Activated CD4-positive, alpha-beta T cell treated with anti-CD3 and anti-CD28 coated beads for 36 hours (primary cell): ENCODE results near the gene NVL. TPM values are rescaled to one million over a fixed set of nuclear protein-coding genes. Genes with fewer than 3 reads are reported as not detected.
"Not testable (repeated sequence)": the region's sequence is repeated elsewhere in the genome, so short reads cannot be mapped to it uniquely, and the experiment has no call there.

ENCODE experiments used
- ATAC-seq: fragments of 200-7000 bp; cut with Tn5 transposase; one replicate; pipeline ENCODE4 v1.10.0; 2021; ENCODE audit warnings: mild to moderate bottlenecking, moderate library complexity
- CTCF ChIA-PET: fragments of 350-600 bp; sonication (Branson Sonifier 250); formaldehyde crosslinking; loops from one replicate; lab custom pipeline; 2021; ENCODE audit warnings: antibody characterized with exemption; lab: Charles Lee
- POLR2A ChIA-PET: fragments of 350-600 bp; sonication (Branson Sonifier 250); formaldehyde crosslinking; loops from one replicate; lab custom pipeline; 2021; ENCODE audit warnings: antibody characterized with exemption, inconsistent platforms; lab: Charles Lee
- DNase-seq: peaks from one replicate; pipeline ENCODE4 v3.0.0-alpha.2; 2020
- H3K27ac Mint-ChIP-seq: one replicate; pipeline ENCODE4 v1.8.0; 2021; ENCODE audit warnings: mixed read lengths
- H3K27me3 Mint-ChIP-seq: one replicate; pipeline ENCODE4 v1.8.0; 2021; ENCODE audit warnings: mixed read lengths
- H3K36me3 Mint-ChIP-seq: one replicate; pipeline ENCODE4 v1.8.0; 2021; ENCODE audit warnings: low read depth, mixed read lengths
- H3K4me1 Mint-ChIP-seq: one replicate; pipeline ENCODE4 v1.8.0; 2021; ENCODE audit warnings: mixed read lengths
- H3K4me3 Mint-ChIP-seq: one replicate; pipeline ENCODE4 v1.8.0; 2021; ENCODE audit warnings: mild to moderate bottlenecking, moderate library complexity, mixed read lengths
- H3K9me3 Mint-ChIP-seq: one replicate; pipeline ENCODE4 v1.8.0; 2021; ENCODE audit warnings: low read depth, mixed read lengths
- intact Hi-C, 2 experiments: fragments of 100-400 bp; cut with DNase I in 1 of 2; cut with micrococcal nuclease in 1 of 2; formaldehyde crosslinking; loops; one replicate each; pipeline versions ENCODE4 v1.14.2 to v1.15.1; 2022 to 2024; cut with DNase I, micrococcal nuclease
- total RNA-seq, 2 experiments: library from RNA; stranded (reverse); gene quantifications; one replicate each; pipeline ENCODE4 v1.2.3, GENCODE V29; 2021

The NVL gene
- total RNA-seq, 2 experiments from 2014 or later: 34.2 to 44.1 TPM

- no peaks in the 10 kb centered on the region for H3K9me3 Mint-ChIP-seq
- POLR2A ChIA-PET: no interaction called here
These were observed 27.0 kb upstream of the NVL start, which contains the start of gene CNIH4 for GRCh38 chr1:224356685-224357625. TSS of gene CNIH4 (plus strand) at chr1:224356879. CDS start at chr1:224356925, 46 bp downstream.

GRCh38 chr1:224353975-224354925 lies 24.3 kb upstream of the NVL start:
- intact Hi-C loops: no loop called here
- Mint-ChIP-seq H3K9me3 (no peaks in the 10 kb centered on the region), H3K4me1 (peaks cover 22% of the 10 kb centered on the region), H3K27me3 (no peaks in the 10 kb centered on the region), H3K27ac (no peak overlapping the region), H3K4me3 (no peak overlapping the region), H3K36me3 (peaks cover 13% of the 10 kb centered on the region)
- no peak for DNase-seq
- ChIA-PET CTCF (interaction anchor here (0.6 kb wide), 1 partner anchor 98 kb away, joined by 3 read pairs; no protein-coding TSS in a partner anchor), POLR2A (no interaction called here)
- ATAC-seq: no peak

More at GRCh38 chr1:224356685-224357625, 27.0 kb upstream of the NVL start, which contains the start of gene CNIH4:
- Mint-ChIP-seq H3K27me3 (no peaks in the 10 kb centered on the region), H3K4me1 (peaks cover 30% of the 10 kb centered on the region), H3K4me3 (peak within 1 kb of the TSS; percentile 80), H3K27ac (peak within 1 kb of the TSS; percentile 89), H3K36me3 (peaks cover 17% of the 10 kb centered on the region)
- peak; percentile 95 for DNase-seq
- CTCF ChIA-PET: interaction anchor here (0.6 to 2.7 kb wide), 13 partner anchors 10 to 241 kb away, joined by 3 to 11 read pairs (median 5); no protein-coding TSS in a partner anchor
- intact Hi-C loops: loop anchor here (1.0 to 5.0 kb wide), 9 partner anchors 11 to 510 kb away; partner anchors contain the start of genes FBXO28 (in 2 of the 2), NVL (in 2 of the 2), TP53BP2 (in 1 of the 2) and WDR26 (in 1 of the 2)
- ATAC-seq: peak; percentile 98

GRCh38 chr1:224352436-224353085 lies 22.6 kb upstream of the NVL start:
- H3K4me3 Mint-ChIP-seq, H3K27me3 Mint-ChIP-seq, H3K27ac Mint-ChIP-seq, DNase-seq, intact Hi-C loops, ATAC-seq, H3K36me3 Mint-ChIP-seq, H3K9me3 Mint-ChIP-seq, POLR2A ChIA-PET: not testable (repeated sequence)
- CTCF ChIA-PET: interaction anchor here (1.0 to 2.3 kb wide), 2 partner anchors 9 to 19 kb away, joined by 4 to 9 read pairs; no protein-coding TSS in a partner anchor
- peaks cover 14% of the 10 kb centered on the region for H3K4me1 Mint-ChIP-seq

GRCh38 chr1:224349716-224350115 lies 19.7 kb upstream of the NVL start:
- H3K36me3 Mint-ChIP-seq, H3K4me3 Mint-ChIP-seq, H3K27ac Mint-ChIP-seq, intact Hi-C loops, CTCF ChIA-PET, DNase-seq, POLR2A ChIA-PET, H3K27me3 Mint-ChIP-seq, ATAC-seq, H3K9me3 Mint-ChIP-seq, H3K4me1 Mint-ChIP-seq: not testable (repeated sequence)

- no peak for DNase-seq
- intact Hi-C loops: no loop called here
- H3K9me3 Mint-ChIP-seq: peaks cover 5% of the 10 kb centered on the region
- no peak for ATAC-seq
- ChIA-PET POLR2A (no interaction called here), CTCF (interaction anchor here (0.6 to 1.2 kb wide), 2 partner anchors 15 to 253 kb away, joined by 3 read pairs; no protein-coding TSS in a partner anchor)
- peaks cover 5% of the 10 kb centered on the region for H3K36me3 Mint-ChIP-seq
- no peaks in the 10 kb centered on the region for H3K27me3 Mint-ChIP-seq
- no peak overlapping the region for H3K4me3 Mint-ChIP-seq
- no peak overlapping the region for H3K27ac Mint-ChIP-seq
- H3K4me1 Mint-ChIP-seq: peaks cover 10% of the 10 kb centered on the region
These were observed 18.2 kb upstream of the NVL start for GRCh38 chr1:224348137-224348536.

- ATAC-seq (no peak), DNase-seq (no peak)
- Mint-ChIP-seq H3K4me3 (no peak overlapping the region), H3K36me3 (peaks cover 6% of the 10 kb centered on the region), H3K27me3 (no peaks in the 10 kb centered on the region), H3K4me1 (peaks cover 11% of the 10 kb centered on the region), H3K9me3 (peaks cover 9% of the 10 kb centered on the region), H3K27ac (no peak overlapping the region)
- intact Hi-C loops: no loop called here
- CTCF ChIA-PET: interaction anchor here (1.2 to 2.2 kb wide), 3 partner anchors 9 to 10 kb away, joined by 4 to 6 read pairs (median 4); no protein-coding TSS in a partner anchor
- POLR2A ChIA-PET: no interaction called here
These were observed 13.7 kb upstream of the NVL start for GRCh38 chr1:224343679-224344078.

- H3K27me3 Mint-ChIP-seq, H3K36me3 Mint-ChIP-seq, intact Hi-C loops, H3K27ac Mint-ChIP-seq, H3K4me1 Mint-ChIP-seq, H3K9me3 Mint-ChIP-seq: not testable (repeated sequence)
- ChIA-PET POLR2A (interaction anchor here (0.6 kb wide), 1 partner anchor 128 kb away, joined by 6 read pairs; no protein-coding TSS in a partner anchor), CTCF (interaction anchor here (0.7 to 0.9 kb wide), 3 partner anchors 10 to 96 kb away, joined by 3 read pairs; partner anchors contain the start of gene NVL)
- DNase-seq (peak; percentile 62), ATAC-seq (peak; percentile 89)
- H3K4me3 Mint-ChIP-seq: peak overlapping the region; percentile 59
These were observed 10.7 kb upstream of the NVL start for GRCh38 chr1:224340453-224341384.

GRCh38 chr1:224339442-224340033 lies 9.6 kb upstream of the NVL start:
- Mint-ChIP-seq H3K4me3 (no peak overlapping the region), H3K27me3 (no peaks in the 10 kb centered on the region), H3K9me3 (peaks cover 9% of the 10 kb centered on the region), H3K36me3 (peaks cover 6% of the 10 kb centered on the region), H3K4me1 (peaks cover 6% of the 10 kb centered on the region), H3K27ac (no peak overlapping the region)
- no peak for DNase-seq
- ChIA-PET POLR2A (no interaction called here), CTCF (interaction anchor here (1.2 kb wide), 1 partner anchor 223 kb away, joined by 3 read pairs; no protein-coding TSS in a partner anchor)
- no peak for ATAC-seq
- intact Hi-C loops: loop anchor here in 1 of 2 experiments (10.0 kb wide), 1 partner anchor 645 kb away; no protein-coding TSS in a partner anchor

GRCh38 chr1:224338150-224338838 lies 8.3 kb upstream of the NVL start:
- Mint-ChIP-seq H3K27ac (no peak overlapping the region), H3K4me3 (no peak overlapping the region), H3K9me3 (peaks cover 4% of the 10 kb centered on the region), H3K27me3 (no peaks in the 10 kb centered on the region), H3K36me3 (peaks cover 1% of the 10 kb centered on the region), H3K4me1 (peaks cover 18% of the 10 kb centered on the region)
- DNase-seq (no peak), ATAC-seq (no peak)
- intact Hi-C loops: loop anchor here in 1 of 2 experiments (10.0 kb wide), 1 partner anchor 643 kb away; no protein-coding TSS in a partner anchor
- CTCF ChIA-PET: interaction anchor here (0.8 to 1.2 kb wide), 2 partner anchors 171 to 222 kb away, joined by 3 read pairs; no protein-coding TSS in a partner anchor
- POLR2A ChIA-PET: no interaction called here
